ENCODE data around the gene LRRK1.

- TF ChIP-seq CTCF (IDR thresholded peaks at IDR 0.05; ENCODE audit: borderline replicate concordance, extremely low read depth, low read length, poor library complexity, severe bottlenecking) (no peak), EZH2 (IDR thresholded peaks at IDR 0.05; ENCODE audit: borderline replicate concordance, low read depth, low read length, severe bottlenecking) (no peak)
Measured at GRCh38 chr15:100995471-100996430, 76.6 kb downstream of the LRRK1 start.
